ENCODE measurements around the gene MIB2. TPM values are rescaled to one million over a fixed set of nuclear protein-coding genes. Genes with fewer than 3 reads are reported as not detected.

MIB2 gene
- total RNA-seq, 2 experiments from 2014 or later = 58.3 to 59.4 TPM

DNA sequence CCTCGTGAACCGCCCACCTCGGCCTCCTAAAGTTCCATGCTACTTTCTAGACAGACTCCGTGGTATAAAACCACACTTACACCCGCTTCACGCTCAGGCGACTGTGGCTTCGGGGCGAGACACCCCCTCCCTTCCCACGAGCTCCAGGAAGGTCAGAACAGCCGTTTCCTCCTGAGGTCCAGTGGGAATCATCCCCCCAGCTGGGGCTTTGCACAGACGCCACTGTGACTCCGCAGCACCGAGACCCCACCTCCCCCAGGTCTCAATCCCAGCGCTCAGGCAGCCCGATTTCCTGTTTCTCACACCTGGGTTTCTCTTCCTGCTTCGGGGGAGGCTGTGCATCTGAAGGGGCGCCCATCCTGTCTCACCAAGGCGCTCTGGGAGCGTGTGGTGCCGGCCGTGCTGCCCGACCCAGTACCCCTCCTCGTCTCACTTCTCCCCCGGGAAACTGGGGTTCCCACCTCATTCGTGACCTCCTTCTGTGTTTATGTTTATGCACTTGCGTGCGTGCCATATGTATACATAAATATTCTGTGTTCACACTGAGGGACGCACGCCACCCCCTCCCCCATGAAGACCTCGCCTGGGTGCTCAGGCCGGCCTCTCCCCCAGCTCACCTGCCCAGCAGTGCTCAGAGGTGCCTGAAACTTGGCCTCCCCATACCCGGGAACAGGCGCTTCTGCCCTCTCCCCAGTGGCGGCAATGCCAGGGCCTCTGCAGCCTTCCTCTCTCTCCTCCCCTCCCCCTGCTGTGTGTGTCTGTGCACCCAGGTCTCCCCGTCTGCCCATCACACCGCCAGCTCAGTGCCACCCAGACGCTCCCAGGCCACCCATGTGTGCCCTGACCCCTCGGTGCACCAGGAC lies 62.6 kb downstream of the MIB2 start:
- ChIA-PET CTCF (interaction anchor here (0.7 to 1.5 kb wide), 2 partner anchors 9 to 12 kb away, joined by 3 read pairs; no protein-coding TSS in a partner anchor), POLR2A (no interaction called here)
- Mint-ChIP-seq H3K36me3 (ENCODE audit: low read depth) (peaks cover 13% of the 10 kb centered on the region), H3K4me1 (ENCODE audit: low read depth) (peaks cover 23% of the 10 kb centered on the region), H3K9me3 (no peaks in the 10 kb centered on the region), H3K27me3 (no peaks in the 10 kb centered on the region), H3K27ac (peak overlapping the region; percentile 98), H3K4me3 (peak overlapping the region; percentile 87)
- TF ChIP-seq, protein P1, sequence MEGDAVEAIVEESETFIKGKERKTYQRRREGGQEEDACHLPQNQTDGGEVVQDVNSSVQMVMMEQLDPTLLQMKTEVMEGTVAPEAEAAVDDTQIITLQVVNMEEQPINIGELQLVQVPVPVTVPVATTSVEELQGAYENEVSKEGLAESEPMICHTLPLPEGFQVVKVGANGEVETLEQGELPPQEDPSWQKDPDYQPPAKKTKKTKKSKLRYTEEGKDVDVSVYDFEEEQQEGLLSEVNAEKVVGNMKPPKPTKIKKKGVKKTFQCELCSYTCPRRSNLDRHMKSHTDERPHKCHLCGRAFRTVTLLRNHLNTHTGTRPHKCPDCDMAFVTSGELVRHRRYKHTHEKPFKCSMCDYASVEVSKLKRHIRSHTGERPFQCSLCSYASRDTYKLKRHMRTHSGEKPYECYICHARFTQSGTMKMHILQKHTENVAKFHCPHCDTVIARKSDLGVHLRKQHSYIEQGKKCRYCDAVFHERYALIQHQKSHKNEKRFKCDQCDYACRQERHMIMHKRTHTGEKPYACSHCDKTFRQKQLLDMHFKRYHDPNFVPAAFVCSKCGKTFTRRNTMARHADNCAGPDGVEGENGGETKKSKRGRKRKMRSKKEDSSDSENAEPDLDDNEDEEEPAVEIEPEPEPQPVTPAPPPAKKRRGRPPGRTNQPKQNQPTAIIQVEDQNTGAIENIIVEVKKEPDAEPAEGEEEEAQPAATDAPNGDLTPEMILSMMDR (IDR thresholded peaks at IDR 0.05) = no peak
- Histone ChIP-seq H3K27ac (ENCODE audit: low read depth in 1 of 2, low read length in 2 of 2) (peak overlapping the region; percentile 75 to 78), H3K27me3 (ENCODE audit: control insufficient read depth in 1 of 2, insufficient read depth in 2 of 2, low read length in 2 of 2) (no peaks in the 10 kb centered on the region), H3K4me1 (ENCODE audit: insufficient read depth, low read length) (peaks cover 23% of the 10 kb centered on the region), H3K36me3 (ENCODE audit: insufficient read depth, low read length) (peaks cover 12% of the 10 kb centered on the region), H3K9me3 (ENCODE audit: control insufficient read depth in 1 of 2, insufficient read depth in 1 of 2, low read length in 2 of 2) (no peaks in the 10 kb centered on the region), H3K4me3 (ENCODE audit: low read length) (peak overlapping the region; percentile 59)
- ATAC-seq (ENCODE audit: poor library complexity) (peak; percentile 82), DNase-seq (peak; percentile 27 to 73 (median 55))
- intact Hi-C loops (cut with DNase I, micrococcal nuclease) = no loop called here

DNA sequence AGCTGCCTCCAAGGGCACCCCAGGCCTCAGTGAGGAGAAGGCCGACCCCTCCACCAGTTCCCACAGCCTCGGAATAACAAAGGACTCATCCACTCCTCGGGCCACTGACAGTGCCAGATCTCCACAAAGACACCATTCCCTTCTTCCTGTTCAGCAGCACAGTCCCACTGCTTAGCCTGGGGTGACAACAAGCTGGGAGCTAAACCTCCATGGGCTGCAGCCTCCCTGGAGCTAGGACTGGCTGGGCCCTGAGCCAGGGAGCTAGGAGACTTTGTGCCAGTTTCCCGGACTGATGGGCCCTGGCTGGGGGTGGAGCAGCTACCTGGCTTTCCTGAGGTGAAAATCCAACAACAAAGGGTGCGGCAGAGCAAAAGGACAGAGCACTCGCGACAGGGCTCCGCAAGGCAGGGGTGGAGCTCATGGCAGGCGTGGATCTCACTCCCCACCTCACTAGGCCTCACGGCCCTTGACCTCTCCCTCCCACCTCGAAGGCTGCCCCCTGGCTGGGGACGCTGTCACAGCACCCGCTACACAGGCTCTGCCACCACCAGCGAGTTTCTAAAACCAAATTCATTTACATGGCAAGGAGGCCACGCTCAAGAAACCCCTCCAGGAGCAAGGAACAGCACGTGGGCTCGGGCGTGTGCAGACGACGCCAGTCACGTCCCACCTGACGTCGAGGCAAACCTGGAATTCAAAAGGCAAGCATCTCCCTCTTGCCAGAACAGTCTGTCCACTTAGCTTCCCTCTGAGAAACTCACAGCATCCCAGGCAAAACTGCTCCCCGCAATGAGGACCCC lies 63.5 kb downstream of the MIB2 start:
- POLR2A ChIA-PET = no interaction called here
- peaks cover 23% of the 10 kb centered on the region for H3K4me1 Mint-ChIP-seq (ENCODE audit: low read depth)
- CTCF ChIA-PET = interaction anchor here (0.7 to 1.5 kb wide), 2 partner anchors 10 to 13 kb away, joined by 3 read pairs; no protein-coding TSS in a partner anchor

More for the DNA sequence above, 63.5 kb downstream of the MIB2 start:
- no peaks in the 10 kb centered on the region for H3K9me3 ChIP-seq (ENCODE audit: control insufficient read depth in 1 of 2, insufficient read depth in 1 of 2, low read length in 2 of 2)
- Mint-ChIP-seq H3K27ac (peak overlapping the region; percentile 98), H3K36me3 (ENCODE audit: low read depth) (peaks cover 18% of the 10 kb centered on the region), H3K4me3 (peak overlapping the region; percentile 87), H3K27me3 (no peaks in the 10 kb centered on the region), H3K9me3 (no peaks in the 10 kb centered on the region)
- H3K36me3 ChIP-seq (ENCODE audit: insufficient read depth, low read length) = peaks cover 10% of the 10 kb centered on the region
- peak overlapping the region; percentile 75 to 78 for H3K27ac ChIP-seq (ENCODE audit: low read depth in 1 of 2, low read length in 2 of 2)
- H3K4me3 ChIP-seq (ENCODE audit: low read length) = peak overlapping the region; percentile 59
- no peaks in the 10 kb centered on the region for H3K27me3 ChIP-seq (ENCODE audit: control insufficient read depth in 1 of 2, insufficient read depth in 2 of 2, low read length in 2 of 2)
- peaks cover 25% of the 10 kb centered on the region for H3K4me1 ChIP-seq (ENCODE audit: insufficient read depth, low read length)
- DNase-seq (peak in 7 of 14 experiments; percentile 24 to 64 (median 57)), ATAC-seq (ENCODE audit: poor library complexity) (peak; percentile 35)
- intact Hi-C loops (cut with DNase I, micrococcal nuclease) = no loop called here
- TF ChIP-seq, protein P1 (IDR thresholded peaks at IDR 0.05) = no peak

Other genes starting within 250 kb of the MIB2 start
- 10 to 100 TPM; 59.2 to 64.6 TPM for gene AURKAIP1, start 240.3 kb upstream of the MIB2 start, total RNA-seq
- 100 to 1,000 TPM; 274 to 281 TPM for gene CCNL2, start 216.2 kb upstream of the MIB2 start, total RNA-seq
- 100 to 1,000 TPM in 1 of 2 experiments, 10 to 100 TPM in 1; 99.9 to 103 TPM for gene MRPL20, start 208.2 kb upstream of the MIB2 start, total RNA-seq
- not detected for gene ANKRD65, start 194.2 kb upstream of the MIB2 start, total RNA-seq
- gene VWA1, start 179.8 kb upstream of the MIB2 start, total RNA-seq = not detected
- under 1 TPM; 0.28 to 0.74 TPM for gene ATAD3C, start 165.8 kb upstream of the MIB2 start, total RNA-seq
- 10 to 100 TPM; 44.3 to 49.1 TPM for gene ATAD3B, start 143.7 kb upstream of the MIB2 start, total RNA-seq
- gene ATAD3A, start 103.3 kb upstream of the MIB2 start, total RNA-seq = 10 to 100 TPM; 17.0 to 19.5 TPM
- gene TMEM240, start 74.9 kb upstream of the MIB2 start, total RNA-seq = 1 to 10 TPM in 1 of 2 experiments, under 1 TPM in 1; 0.75 to 1.5 TPM
- 100 to 1,000 TPM in 1 of 2 experiments, 10 to 100 TPM in 1; 95.4 to 101 TPM for gene SSU72, start 40.6 kb upstream of the MIB2 start, total RNA-seq
- 1 to 10 TPM; 1.0 to 1.3 TPM for gene FNDC10, start 15.4 kb upstream of the MIB2 start, total RNA-seq
- gene MMP23B, start 16.7 kb downstream of the MIB2 start, total RNA-seq = 1 to 10 TPM; 3.0 to 3.7 TPM
- gene CDK11B, start 43.5 kb downstream of the MIB2 start, total RNA-seq = 10 to 100 TPM; 49.8 to 52.0 TPM
- 10 to 100 TPM; 43.9 to 45.3 TPM for gene SLC35E2B, start 77.3 kb downstream of the MIB2 start, total RNA-seq
- 100 to 1,000 TPM; 206 to 217 TPM for gene CDK11A, start 108.9 kb downstream of the MIB2 start, total RNA-seq
- 10 to 100 TPM; 19.9 to 25.1 TPM for gene NADK, start 163.0 kb downstream of the MIB2 start, total RNA-seq

Data from CD4-positive, alpha-beta T cell (primary cell).